Measurements from ENCODE around the gene SESN2. TPM values are rescaled to one million over a fixed set of nuclear protein-coding genes. Genes with fewer than 3 reads are reported as not detected.

SESN2 gene
- total and polyA plus RNA-seq, 2 experiments from 2014 or later: 34.3 to 57.8 TPM

GRCh38 chr1:28269529-28269928, 10.2 kb downstream of the SESN2 start:
- no peaks in the 10 kb centered on the region for H3K27me3 ChIP-seq (replicated peaks; ENCODE audit: insufficient read depth)

GRCh38 chr1:28272215-28272852, 13.0 kb downstream of the SESN2 start:
- H3K79me2 ChIP-seq (ENCODE audit: insufficient read depth): peaks cover 96% of the 10 kb centered on the region
- H3K9me3 ChIP-seq (ENCODE audit: low read depth): no peaks in the 10 kb centered on the region
- 95 to 98% methylated on average over 18 to 20 of the region's 20 CpGs for WGBS, 2 experiments (ENCODE audit: low coverage in 1 of 2, low lambda C conversion rate in 2 of 2, missing lambda C conversion rate in 2 of 2)
- in situ Hi-C loops (cut with MboI): no loop called here
- H3F3A ChIP-seq (ENCODE audit: insufficient read depth): peaks cover 55% of the 10 kb centered on the region; the same call in 1 of the 2 replicates
- H3K4me1 ChIP-seq (ENCODE audit: insufficient read depth): peaks cover 9% of the 10 kb centered on the region
- no peak overlapping the region for H3K4me2 ChIP-seq (ENCODE audit: unreplicated experiment)
- no peaks in the 10 kb centered on the region for H3K9me2 ChIP-seq (ENCODE audit: insufficient read depth)
- TF ChIP-seq EZH2phosphoT487 (IDR thresholded peaks at IDR 0.05; ENCODE audit: insufficient read depth, low read depth) (no peak), EZH2 (IDR thresholded peaks at IDR 0.05; ENCODE audit: insufficient read depth, poor library complexity, severe bottlenecking) (no peak)
- H2AFZ ChIP-seq: no peak overlapping the region
- H3K27me3 ChIP-seq (replicated peaks; ENCODE audit: insufficient read depth): no peaks in the 10 kb centered on the region
- H3K9ac ChIP-seq: no peak overlapping the region
- H3K4me3 ChIP-seq: no peak overlapping the region
- H3K36me3 ChIP-seq (ENCODE audit: low read depth): peaks cover 66% of the 10 kb centered on the region
- H4K20me1 ChIP-seq (ENCODE audit: insufficient read depth): peaks cover 40% of the 10 kb centered on the region; the same call in 1 of the 2 replicates
- DNase-seq: no peak
- no peak overlapping the region for H3K27ac ChIP-seq

More at GRCh38 chr1:28269529-28269928, 10.2 kb downstream of the SESN2 start:
- H3K4me2 ChIP-seq (ENCODE audit: unreplicated experiment): no peak overlapping the region
- no peak overlapping the region for H3K27ac ChIP-seq
- H3K4me1 ChIP-seq (ENCODE audit: insufficient read depth): peaks cover 28% of the 10 kb centered on the region
- H3K79me2 ChIP-seq (ENCODE audit: insufficient read depth): peaks cover 100% of the 10 kb centered on the region
- in situ Hi-C loops (cut with MboI): no loop called here
- H3K4me3 ChIP-seq: no peak overlapping the region
- 89 to 94% methylated on average over 2 of the region's 2 CpGs for WGBS, 2 experiments (ENCODE audit: low coverage in 1 of 2, low lambda C conversion rate in 2 of 2, missing lambda C conversion rate in 2 of 2)
- no peaks in the 10 kb centered on the region for H3K9me2 ChIP-seq (ENCODE audit: insufficient read depth)
- DNase-seq: no peak
- no peaks in the 10 kb centered on the region for H3K9me3 ChIP-seq (ENCODE audit: low read depth)
- peaks cover 65% of the 10 kb centered on the region for H4K20me1 ChIP-seq (ENCODE audit: insufficient read depth)
- no peak overlapping the region for H2AFZ ChIP-seq
- H3F3A ChIP-seq (ENCODE audit: insufficient read depth): peaks cover 51% of the 10 kb centered on the region; the same call in 1 of the 2 replicates
- TF ChIP-seq EZH2phosphoT487 (IDR thresholded peaks at IDR 0.05; ENCODE audit: insufficient read depth, low read depth) (no peak), EZH2 (IDR thresholded peaks at IDR 0.05; ENCODE audit: insufficient read depth, poor library complexity, severe bottlenecking) (no peak)
- peaks cover 44% of the 10 kb centered on the region for H3K36me3 ChIP-seq (ENCODE audit: low read depth)
- no peak overlapping the region for H3K9ac ChIP-seq

GRCh38 chr1:28273216-28273860, 14.0 kb downstream of the SESN2 start:
- no peaks in the 10 kb centered on the region for H3K9me3 ChIP-seq (ENCODE audit: low read depth)
- peaks cover 60% of the 10 kb centered on the region; the same call in 1 of the 2 replicates for H3F3A ChIP-seq (ENCODE audit: insufficient read depth)
- 84 to 88% methylated on average over 17 of the region's 17 CpGs for WGBS, 2 experiments (ENCODE audit: low coverage in 1 of 2, low lambda C conversion rate in 2 of 2, missing lambda C conversion rate in 2 of 2)
- peaks cover 96% of the 10 kb centered on the region for H3K79me2 ChIP-seq (ENCODE audit: insufficient read depth)
- H2AFZ ChIP-seq: no peak overlapping the region
- H3K27me3 ChIP-seq (replicated peaks; ENCODE audit: insufficient read depth): no peaks in the 10 kb centered on the region
- H3K4me1 ChIP-seq (ENCODE audit: insufficient read depth): no peaks in the 10 kb centered on the region
- no peaks in the 10 kb centered on the region for H3K9me2 ChIP-seq (ENCODE audit: insufficient read depth)
- H3K36me3 ChIP-seq (ENCODE audit: low read depth): peaks cover 76% of the 10 kb centered on the region
- H3K4me2 ChIP-seq (ENCODE audit: unreplicated experiment): no peak overlapping the region
- peaks cover 36% of the 10 kb centered on the region; the same call in 1 of the 2 replicates for H4K20me1 ChIP-seq (ENCODE audit: insufficient read depth)
- no peak for DNase-seq
- no peak overlapping the region for H3K4me3 ChIP-seq
- H3K27ac ChIP-seq: no peak overlapping the region
- in situ Hi-C loops (cut with MboI): no loop called here
- H3K9ac ChIP-seq: no peak overlapping the region
- no peak for TF ChIP-seq EZH2phosphoT487 (IDR thresholded peaks at IDR 0.05; ENCODE audit: insufficient read depth, low read depth)
- TF ChIP-seq EZH2 (IDR thresholded peaks at IDR 0.05; ENCODE audit: insufficient read depth, poor library complexity, severe bottlenecking): no peak

- no peaks in the 10 kb centered on the region for H3K9me3 ChIP-seq (ENCODE audit: low read depth)
- no peaks in the 10 kb centered on the region for H3K27me3 ChIP-seq (replicated peaks; ENCODE audit: insufficient read depth)
- H4K20me1 ChIP-seq (ENCODE audit: insufficient read depth): peaks cover 10% of the 10 kb centered on the region; the same call in 1 of the 2 replicates
- H3K27ac ChIP-seq: no peak overlapping the region
- peaks cover 94% of the 10 kb centered on the region for H3K36me3 ChIP-seq (ENCODE audit: low read depth)
- H3K9me2 ChIP-seq (ENCODE audit: insufficient read depth): no peaks in the 10 kb centered on the region
- peaks cover 73% of the 10 kb centered on the region for H3F3A ChIP-seq (ENCODE audit: insufficient read depth)
- H3K4me1 ChIP-seq (ENCODE audit: insufficient read depth): no peaks in the 10 kb centered on the region
- no peak overlapping the region for H3K4me3 ChIP-seq
- no peak for TF ChIP-seq EZH2 (IDR thresholded peaks at IDR 0.05; ENCODE audit: insufficient read depth, poor library complexity, severe bottlenecking)
- no peak for TF ChIP-seq EZH2phosphoT487 (IDR thresholded peaks at IDR 0.05; ENCODE audit: insufficient read depth, low read depth)
- no peak overlapping the region for H3K9ac ChIP-seq
- H3K79me2 ChIP-seq (ENCODE audit: insufficient read depth): peaks cover 74% of the 10 kb centered on the region
- in situ Hi-C loops (cut with MboI): no loop called here
- no peak overlapping the region for H2AFZ ChIP-seq
- DNase-seq: peak; percentile 27
- WGBS, 2 experiments (ENCODE audit: low coverage in 1 of 2, low lambda C conversion rate in 2 of 2, missing lambda C conversion rate in 2 of 2): 98 to 99% methylated on average over 5 of the region's 5 CpGs
- H3K4me2 ChIP-seq (ENCODE audit: unreplicated experiment): no peak overlapping the region
Observed at GRCh38 chr1:28278763-28279162, 19.4 kb downstream of the SESN2 start.
